Activated CD8-positive, alpha-beta memory T cell treated with anti-CD3 and anti-CD28 coated beads for 24 hours (primary cell): ENCODE data around the gene PLAU.

ENCODE experiments used
- DNase-seq: peaks from one replicate; pipeline ENCODE4 v3.0.0-alpha.2; 2020

Gene PLAU

GRCh38 chr10:73910764-73911552 is at the start of gene PLAU:
Gene PLAU, plus strand, starts transcription at chr10:73911132. Its CDS starts 424 bp downstream, at chr10:73911556.
- DNase-seq = peak; percentile 75

GRCh38 chr10:73862011-73862410 is 48.9 kb upstream of the PLAU start:
- no peak for DNase-seq

GRCh38 chr10:73863039-73863817 is 47.7 kb upstream of the PLAU start:
- no peak for DNase-seq

- no peak for DNase-seq
Observed at GRCh38 chr10:73864229-73864628, 46.7 kb upstream of the PLAU start.

DNA sequence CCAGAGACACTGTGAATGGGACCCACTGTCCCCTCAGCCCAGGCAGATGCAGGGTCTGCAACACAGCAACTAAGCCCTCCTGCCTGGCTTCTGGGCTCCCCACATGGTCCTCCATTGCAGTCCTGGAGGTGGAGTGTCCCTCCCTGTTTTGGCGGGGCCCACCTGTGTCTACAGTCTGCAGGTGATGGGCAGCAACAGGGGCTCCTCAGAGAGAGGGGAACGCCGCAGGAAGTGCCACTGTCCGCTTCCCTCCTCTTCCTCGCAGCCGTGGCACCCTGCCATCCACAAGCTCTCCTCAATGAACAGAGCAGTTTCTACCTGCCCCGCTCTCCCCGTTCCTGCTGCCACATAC is 45.8 kb upstream of the PLAU start:
- DNase-seq = no peak

- peak; percentile 75 for DNase-seq
Observed at GRCh38 chr10:73865459-73866442, 45.2 kb upstream of the PLAU start.

DNA sequence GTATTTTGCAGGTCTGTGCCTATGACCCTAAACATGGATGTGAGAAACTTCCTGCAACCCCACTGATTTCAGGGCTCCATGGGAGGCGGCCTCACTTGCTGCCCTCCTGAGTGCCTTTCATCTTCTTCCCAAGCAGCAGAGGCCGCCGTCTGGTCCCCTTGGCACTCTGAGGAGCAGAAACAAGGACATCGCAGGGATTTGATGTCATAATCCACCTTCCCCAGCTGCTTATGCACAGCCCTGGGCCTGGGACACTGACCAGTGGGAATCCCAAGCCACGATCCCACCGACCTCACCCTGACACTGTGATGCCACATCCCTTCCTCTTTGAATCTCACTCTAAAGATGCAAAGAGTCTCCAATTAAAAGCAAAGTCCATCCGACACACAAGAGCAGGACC is 44.3 kb upstream of the PLAU start:
- DNase-seq = no peak

DNA sequence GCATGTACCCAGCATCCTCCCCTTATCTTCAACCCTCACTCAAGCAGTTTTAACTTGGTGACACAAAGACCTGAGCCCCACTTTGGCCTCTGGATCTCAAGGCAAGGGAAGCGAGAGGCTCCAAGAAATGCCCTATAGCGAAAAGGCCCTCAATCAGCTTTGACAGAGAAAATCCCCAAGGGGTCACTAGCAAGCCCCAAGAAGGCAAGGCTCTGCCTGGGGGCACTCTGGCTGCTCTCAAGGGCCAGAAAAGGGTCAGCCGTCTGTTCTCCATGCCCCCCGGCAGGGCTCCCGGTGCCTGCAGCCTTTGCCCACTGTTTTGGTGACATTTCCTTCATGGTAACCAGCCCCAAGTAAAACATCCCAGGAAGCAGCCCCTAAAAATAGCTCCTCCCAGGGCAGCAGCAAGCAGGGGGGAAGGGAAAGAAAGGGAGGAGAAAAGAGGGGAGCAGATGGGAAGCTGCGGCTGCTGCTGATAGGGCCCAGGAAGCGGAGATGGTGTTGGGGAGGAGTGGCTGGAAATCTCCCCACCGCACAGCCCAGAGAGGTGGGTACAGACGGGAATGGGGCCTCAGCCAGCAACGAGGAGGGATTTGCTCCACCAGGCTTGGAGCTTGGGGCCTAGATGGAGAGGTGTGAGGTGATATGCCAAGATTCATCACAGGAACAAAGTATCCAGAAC is 43.7 kb upstream of the PLAU start:
- no peak for DNase-seq

DNA sequence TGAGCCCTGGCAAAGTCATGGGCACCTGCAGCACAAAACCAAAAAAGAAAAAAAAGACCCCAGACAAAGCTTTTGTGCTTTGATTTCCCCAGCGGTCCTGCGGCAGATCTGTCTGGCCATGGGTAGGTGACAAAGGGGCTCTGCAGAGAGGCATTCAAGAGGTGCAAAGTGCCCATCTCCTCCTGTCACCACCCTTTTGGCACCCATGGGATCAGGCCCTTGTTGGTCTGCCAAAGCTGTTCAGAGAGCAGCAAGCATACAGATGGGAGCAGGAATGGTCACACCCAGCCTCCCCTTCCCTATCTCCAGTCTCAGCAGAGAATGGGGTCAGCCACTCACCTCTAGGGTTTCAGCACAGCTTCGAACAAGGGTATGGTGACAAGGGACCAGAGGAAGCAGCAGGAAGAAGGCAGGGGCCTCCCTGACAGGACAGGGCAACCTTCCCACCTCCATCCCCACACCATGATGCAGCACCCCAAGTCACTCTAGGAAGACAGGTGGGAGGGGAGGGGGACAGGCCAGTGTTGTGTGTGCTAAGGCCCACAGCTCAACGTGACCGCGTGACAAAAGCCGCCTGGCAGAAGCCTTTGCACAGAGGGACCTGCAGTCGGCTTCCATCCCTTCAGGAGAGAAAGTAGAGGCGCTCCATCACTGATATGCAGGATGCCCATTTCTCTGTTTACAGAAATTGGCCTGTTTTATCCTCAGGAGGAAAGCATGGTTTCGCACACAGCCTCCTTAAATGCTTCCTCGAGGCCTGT is 42.9 kb upstream of the PLAU start:
- no peak for DNase-seq

DNA sequence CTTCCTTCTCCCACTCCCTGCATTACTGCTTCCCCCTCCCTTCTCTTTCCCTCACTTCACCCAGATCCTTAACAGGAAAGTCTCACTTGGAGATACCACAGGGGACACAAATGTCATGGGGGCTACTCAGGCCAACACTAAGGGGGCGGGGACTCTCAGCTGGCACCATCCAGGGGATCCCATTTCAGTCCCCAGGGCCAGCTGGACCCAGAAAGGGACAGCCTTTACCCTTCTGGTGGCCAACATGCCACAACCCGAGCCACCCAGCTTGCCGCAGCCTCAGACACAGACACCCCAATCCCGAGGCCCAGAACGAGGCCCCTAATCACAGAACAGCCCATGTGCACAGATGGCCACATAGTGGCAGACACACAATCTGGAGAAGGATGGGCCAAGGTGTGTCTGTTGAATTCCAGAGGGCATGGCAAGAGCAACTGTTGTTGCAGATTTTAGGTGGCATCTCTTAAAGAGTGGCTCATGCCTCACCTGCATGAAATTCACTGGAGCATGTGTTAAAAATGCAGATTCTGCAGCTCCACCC is 42.2 kb upstream of the PLAU start:
- DNase-seq = no peak

GRCh38 chr10:73871295-73872189 is 39.4 kb upstream of the PLAU start:
- DNase-seq = no peak

DNA sequence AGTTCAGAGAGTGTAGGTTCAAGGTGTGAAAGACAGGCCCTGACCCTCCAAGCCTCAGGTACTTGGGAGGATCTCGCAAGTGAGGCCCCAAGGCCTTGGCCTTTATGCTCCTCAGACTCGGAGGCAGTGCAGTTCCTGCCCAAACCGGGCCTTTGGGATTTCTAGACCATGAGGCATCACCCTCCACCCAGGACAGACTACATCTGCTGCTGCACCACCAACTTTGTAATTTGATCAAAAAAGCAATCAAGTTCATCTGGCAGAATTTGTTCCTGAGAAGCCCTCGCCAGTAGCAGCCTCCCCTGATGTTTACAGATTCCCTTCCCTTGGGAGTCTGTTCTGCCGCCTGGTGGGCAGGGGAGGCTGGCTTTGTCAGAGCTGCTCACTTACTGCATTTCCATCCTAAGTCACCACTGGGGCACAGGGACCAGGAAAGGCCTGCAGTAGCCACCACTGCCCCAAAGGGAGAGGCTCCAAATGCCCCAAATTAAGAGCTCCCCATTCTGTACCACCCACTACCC is 38.7 kb upstream of the PLAU start:
- DNase-seq = no peak

GRCh38 chr10:73873142-73873837 is 37.6 kb upstream of the PLAU start:
- no peak for DNase-seq

GRCh38 chr10:73873838-73874215 is 37.1 kb upstream of the PLAU start:
- DNase-seq = no peak

DNA sequence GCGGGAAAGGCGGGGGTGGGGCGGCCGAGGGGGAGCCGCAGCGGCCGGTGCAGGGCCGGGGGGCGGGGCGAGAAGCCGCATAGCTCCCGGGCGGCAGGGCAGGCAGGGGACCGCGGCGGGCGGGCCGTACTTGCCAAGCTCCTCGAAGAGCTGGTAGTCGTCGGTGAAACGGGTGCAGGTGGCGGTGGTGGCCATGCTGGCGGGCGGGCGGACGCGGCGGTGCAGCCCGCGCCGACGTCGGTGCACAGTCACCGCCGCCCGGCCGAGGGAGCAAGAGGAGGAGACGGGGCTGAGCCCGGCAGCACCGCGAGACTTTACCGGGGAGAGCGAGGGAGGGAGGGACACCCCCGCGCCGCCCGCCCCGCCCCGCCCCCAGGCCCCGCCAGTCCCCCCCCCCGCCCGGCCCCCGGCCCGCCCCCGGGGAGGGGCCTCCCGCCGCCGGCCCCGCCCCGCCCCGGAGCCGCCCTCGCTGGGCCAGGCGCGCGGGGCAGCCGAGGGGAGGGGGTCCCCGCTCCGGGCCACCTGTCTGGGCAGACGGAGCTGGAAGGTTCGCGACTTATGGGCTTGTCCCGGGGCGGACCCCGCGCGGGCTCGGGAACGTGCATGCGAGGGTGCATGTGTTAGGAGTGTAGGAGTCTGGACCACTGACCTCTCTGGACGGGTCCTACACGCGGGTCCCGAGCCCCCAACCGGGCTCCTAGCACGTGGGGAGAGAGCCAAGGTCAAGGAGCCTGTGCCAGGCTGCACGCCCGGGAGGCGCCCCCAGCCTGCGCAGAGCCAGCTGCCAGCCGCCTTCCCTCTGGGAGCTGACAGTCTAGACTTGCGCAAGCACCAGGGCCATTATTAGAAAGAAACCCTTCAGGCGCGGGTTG is 36.4 kb upstream of the PLAU start, which contains the start of gene CAMK2G:
TSS of gene CAMK2G (minus strand) at position 289 of the 872 bp plus-strand sequence. CDS start at position 195, 94 bp downstream.
- DNase-seq = peak; percentile 89

- no peak for DNase-seq
Observed at GRCh38 chr10:73875139-73875475, 35.8 kb upstream of the PLAU start.

- DNase-seq = no peak
Observed at GRCh38 chr10:73876157-73876556, 34.8 kb upstream of the PLAU start.

GRCh38 chr10:73876566-73876965 is 34.4 kb upstream of the PLAU start:
- DNase-seq = no peak
